ENCODE data around the gene DHX8. TPM values are rescaled to one million over a fixed set of nuclear protein-coding genes. Genes with fewer than 3 reads are reported as not detected.

DHX8 gene
- total and polyA plus RNA-seq, 2 of the 4 experiments (the other 2 are of a cell fraction) = 21.8 to 50.0 TPM

DNA sequence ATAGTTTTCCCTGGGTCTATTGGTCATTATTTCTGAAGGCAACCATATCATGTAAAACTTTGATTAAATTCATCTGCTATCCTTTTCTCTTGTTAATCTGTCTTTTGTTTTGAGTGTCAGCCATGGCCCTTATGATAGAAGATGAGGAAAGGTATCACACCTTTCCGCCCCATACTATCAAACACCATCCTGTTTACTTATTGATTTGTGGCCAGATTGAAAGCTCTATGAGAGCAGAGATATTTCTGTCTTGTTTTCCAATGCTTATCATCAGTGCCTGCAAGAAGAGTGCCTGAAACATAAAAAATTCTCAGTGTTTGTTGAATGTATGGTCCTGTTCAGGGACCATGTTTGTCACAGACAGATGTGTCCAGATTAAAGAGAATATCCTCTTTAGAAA is 22.6 kb upstream of the DHX8 start:
- Histone ChIP-seq H3K4me1 (ENCODE audit: control insufficient read depth, insufficient read depth, low read length) (peaks cover 12% of the 10 kb centered on the region), H3K27ac (ENCODE audit: insufficient read depth, low read length) (no peak overlapping the region), H2AFZ (replicated peaks; ENCODE audit: low read length, poor library complexity) (no peak overlapping the region), H2AK5ac (ENCODE audit: low read depth, low read length) (no peak overlapping the region), H4K20me1 (ENCODE audit: insufficient read depth, low read length) (no peaks in the 10 kb centered on the region), H3K56ac (ENCODE audit: extremely low read depth, insufficient read depth, low read length) (no peak overlapping the region), H2BK15ac (ENCODE audit: low read depth, low read length) (no peak overlapping the region), H3K14ac (replicated peaks; ENCODE audit: low read depth, low read length) (no peak overlapping the region), H3K4me3 (ENCODE audit: insufficient read depth, low read depth, low read length) (no peak overlapping the region), H3K4me2 (ENCODE audit: low read depth, low read length) (no peak overlapping the region), H2BK5ac (ENCODE audit: low read depth, low read length, poor library complexity, severe bottlenecking) (no peak overlapping the region), H3K9ac (ENCODE audit: low read depth, low read length) (no peak overlapping the region), H3K4ac (ENCODE audit: low read depth, low read length) (no peak overlapping the region), H2AK9ac (replicated peaks; ENCODE audit: low read depth, low read length, poor library complexity) (no peak overlapping the region), H4K5ac (ENCODE audit: low read depth, low read length) (no peak overlapping the region), H3K9me3 (ENCODE audit: control insufficient read depth, insufficient read depth, low read length) (no peaks in the 10 kb centered on the region), H2BK120ac (ENCODE audit: low read depth, low read length) (no peak overlapping the region), H4K8ac (ENCODE audit: low read depth in 2 of 2, low read length in 2 of 2) (no peak overlapping the region), H3K36me3 (ENCODE audit: control insufficient read depth, insufficient read depth, low read length) (no peaks in the 10 kb centered on the region), H4K91ac (ENCODE audit: insufficient read depth, low read depth, low read length) (no peak overlapping the region), H3K9me1 (ENCODE audit: insufficient read depth, low read length) (peaks cover 6% of the 10 kb centered on the region), H3K79me1 (ENCODE audit: low read depth in 1 of 2, low read length in 2 of 2) (no peaks in the 10 kb centered on the region), H3K18ac (ENCODE audit: low read depth, low read length) (no peak overlapping the region), H2BK20ac (ENCODE audit: low read depth, low read length) (no peak overlapping the region), H3K23ac (ENCODE audit: low read depth, low read length) (no peak overlapping the region), H3K27me3 (ENCODE audit: control insufficient read depth, insufficient read depth, low read length) (no peaks in the 10 kb centered on the region; the same call in 1 of the 2 replicates)
- dilution Hi-C loops (cut with HindIII; ENCODE audit: low sequenced_read_pairs, unreplicated experiment) = no loop called here
- in situ Hi-C loops (cut with MboI; ENCODE audit: low sequenced_read_pairs) = no loop called here
- BruUV-seq (replicated peaks) = no TSS peak
- ATAC-seq (ENCODE audit: low read depth) = no peak
- TF ChIP-seq ELK1 (IDR thresholded peaks at IDR 0.05; ENCODE audit: borderline replicate concordance, low read depth, low read length) (no peak), RCOR1 (IDR thresholded peaks at IDR 0.05; ENCODE audit: insufficient replicate concordance, low read length) (no peak), NFE2L2 (IDR thresholded peaks at IDR 0.05; ENCODE audit: low read depth, low read length) (no peak), RAD21 (IDR thresholded peaks at IDR 0.05; ENCODE audit: low read length) (no peak), FOS (IDR thresholded peaks at IDR 0.05; ENCODE audit: low read depth, low read length) (no peak), MXI1 (IDR thresholded peaks at IDR 0.05; ENCODE audit: borderline replicate concordance, low read depth, low read length) (no peak), MAFK (IDR thresholded peaks at IDR 0.05; ENCODE audit: low read depth, low read length) (no peak), MAZ (IDR thresholded peaks at IDR 0.05; ENCODE audit: borderline replicate concordance, low read depth, low read length) (no peak), SMC3 (IDR thresholded peaks at IDR 0.05; ENCODE audit: low read depth, low read length) (no peak), POLR2A (IDR thresholded peaks at IDR 0.05; ENCODE audit: low read depth, low read length) (no peak), CEBPB (IDR thresholded peaks at IDR 0.05; ENCODE audit: low read depth, low read length) (no peak), CTCF (conservative IDR thresholded peaks at IDR 0.05; ENCODE audit: low read depth, low read length) (no peak)
- intact Hi-C loops (cut with micrococcal nuclease) = no loop called here
- ChIA-PET POLR2A (ENCODE audit: unreplicated experiment) (no interaction called here), CTCF (interaction anchor here (0.8 kb wide), 1 partner anchor 23 kb away, joined by 3 read pairs; the partner anchor contains the start of gene DHX8)
- no CpG with 5 or more reads among the region's 1 CpG for WGBS, 2 experiments (ENCODE audit: extremely low coverage in 2 of 2, insufficient read length in 1 of 2)
- no peak for DNase-seq
